ENCODE data around the gene FSCN2.

DNA sequence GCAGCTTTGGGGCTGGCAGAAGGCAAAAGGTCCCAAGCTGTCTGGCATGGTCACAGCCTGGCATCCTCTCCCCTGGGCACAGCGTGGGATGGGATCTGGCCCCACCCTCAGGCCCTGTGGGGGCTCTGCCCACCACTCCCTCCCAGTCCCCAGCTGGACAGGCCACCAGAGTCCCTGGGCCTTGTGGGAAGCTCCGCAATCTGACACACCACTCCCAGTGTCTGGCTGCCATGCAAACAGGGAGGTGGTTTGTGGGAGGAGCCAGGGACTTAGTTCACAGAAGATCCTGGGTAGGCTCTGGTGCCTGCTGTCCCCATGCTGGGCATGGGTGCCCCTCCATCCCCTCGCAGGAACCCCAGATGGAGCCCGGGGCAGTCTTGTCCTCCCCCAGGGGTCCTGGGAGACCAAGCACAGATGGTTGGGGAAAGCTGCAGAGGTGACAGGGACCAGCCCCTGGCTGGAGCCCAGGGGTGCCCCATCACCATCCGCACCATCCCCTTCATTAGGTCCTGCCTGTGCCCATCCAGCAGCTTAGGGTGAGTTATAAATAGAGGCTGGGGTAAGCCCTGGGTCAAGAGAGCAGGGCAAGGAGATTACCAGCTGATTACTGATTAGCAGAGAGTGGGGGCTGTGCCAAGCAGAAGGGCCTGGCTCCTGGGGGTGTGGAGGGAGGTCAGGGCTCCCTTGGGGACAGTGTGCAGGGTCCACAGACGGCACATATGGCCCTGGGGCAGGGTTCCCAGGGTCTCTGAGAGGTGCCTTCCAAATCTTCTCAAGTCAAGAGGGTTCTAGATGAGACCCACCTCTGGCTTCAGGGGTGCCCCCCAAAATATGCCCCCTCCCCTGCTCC, 6.2 kb downstream of the FSCN2 start:
- no peak for TF ChIP-seq POLR2A (IDR thresholded peaks at IDR 0.05)
- TF ChIP-seq, protein P1, sequence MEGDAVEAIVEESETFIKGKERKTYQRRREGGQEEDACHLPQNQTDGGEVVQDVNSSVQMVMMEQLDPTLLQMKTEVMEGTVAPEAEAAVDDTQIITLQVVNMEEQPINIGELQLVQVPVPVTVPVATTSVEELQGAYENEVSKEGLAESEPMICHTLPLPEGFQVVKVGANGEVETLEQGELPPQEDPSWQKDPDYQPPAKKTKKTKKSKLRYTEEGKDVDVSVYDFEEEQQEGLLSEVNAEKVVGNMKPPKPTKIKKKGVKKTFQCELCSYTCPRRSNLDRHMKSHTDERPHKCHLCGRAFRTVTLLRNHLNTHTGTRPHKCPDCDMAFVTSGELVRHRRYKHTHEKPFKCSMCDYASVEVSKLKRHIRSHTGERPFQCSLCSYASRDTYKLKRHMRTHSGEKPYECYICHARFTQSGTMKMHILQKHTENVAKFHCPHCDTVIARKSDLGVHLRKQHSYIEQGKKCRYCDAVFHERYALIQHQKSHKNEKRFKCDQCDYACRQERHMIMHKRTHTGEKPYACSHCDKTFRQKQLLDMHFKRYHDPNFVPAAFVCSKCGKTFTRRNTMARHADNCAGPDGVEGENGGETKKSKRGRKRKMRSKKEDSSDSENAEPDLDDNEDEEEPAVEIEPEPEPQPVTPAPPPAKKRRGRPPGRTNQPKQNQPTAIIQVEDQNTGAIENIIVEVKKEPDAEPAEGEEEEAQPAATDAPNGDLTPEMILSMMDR (IDR thresholded peaks at IDR 0.05) = no peak
